HFFc6 (cell line): Measurements from ENCODE around the gene PRR27. TPM values are rescaled to one million over a fixed set of nuclear protein-coding genes. Genes with fewer than 3 reads are reported as not detected.

Experiments used
- DNase-seq: peaks from one replicate; pipeline ENCODE4 v3.0.0-alpha.2; 2018
- H3K27ac Mint-ChIP-seq: 2 replicates; pipeline ENCODE4 v1.8.0; 2020; ENCODE audit warnings: mild to moderate bottlenecking, mixed read lengths
- H3K27me3 Mint-ChIP-seq: 2 replicates; pipeline ENCODE4 v1.8.0; 2021; ENCODE audit warnings: mild to moderate bottlenecking, moderate library complexity, mixed read lengths; ENCODE audit not compliant: insufficient read depth
- H3K36me3 Mint-ChIP-seq: 2 replicates; pipeline ENCODE4 v1.8.0; 2021; ENCODE audit warnings: low read depth, mixed read lengths
- H3K4me1 Mint-ChIP-seq: 2 replicates; pipeline ENCODE4 v1.8.0; 2020; ENCODE audit warnings: low read depth, mixed read lengths
- H3K4me3 Mint-ChIP-seq: 2 replicates; pipeline ENCODE4 v1.8.0; 2020; ENCODE audit warnings: mild to moderate bottlenecking, moderate library complexity, mixed read lengths
- H3K9me3 Mint-ChIP-seq: 2 replicates; pipeline ENCODE4 v1.8.0; 2020; ENCODE audit warnings: mild to moderate bottlenecking, mixed read lengths
- long read RNA-seq: library from polyadenylated mRNA; unstranded; transcript quantifications from one replicate; pipeline ENCODE4 v2.0.0, GENCODE V29; 2019
- total RNA-seq, 6 experiments: library from RNA; stranded (reverse); fragmentation: NEBNext Ultra II Directional; extraction: Animal tissue kit (Norgen Biotek cat#: 25700); gene quantifications; 2 replicates in 1 of 6; 3 replicates in 5 of 6; pipeline ENCODE4 v1.2.3, GENCODE V29; 2021
- TF ChIP-seq, protein P1 (sequence below): fragments of 200-600 bp; sonication (generic); IDR thresholded peaks from 2 replicates; pipeline ENCODE4 v1.5.0; 2021; ENCODE audit warnings: antibody characterized with exemption, mild to moderate bottlenecking

The PRR27 gene
- not detected for total RNA-seq
- long read RNA-seq, result 0 reads

DNA sequence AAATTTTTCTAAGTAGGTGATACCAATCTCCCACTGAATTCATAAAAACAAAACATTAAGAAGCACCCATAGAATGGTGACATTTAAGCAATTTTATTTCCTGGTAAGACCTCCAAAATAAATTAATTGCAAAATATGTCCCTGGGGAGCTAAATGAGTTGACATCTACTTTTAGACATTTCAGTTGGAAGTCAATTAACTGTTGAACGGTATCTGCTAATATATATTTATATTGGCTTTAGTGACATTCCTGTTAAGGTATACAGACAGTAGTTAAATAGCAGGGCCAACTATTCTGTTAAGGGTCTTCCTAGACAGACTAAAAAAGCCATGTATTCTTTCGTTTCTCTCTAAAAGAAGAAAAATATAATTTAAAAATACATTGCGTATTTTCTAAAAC, at the start of gene PRR27:
PRR27 (plus strand) TSS at position 301 of the 400 bp plus-strand sequence. CDS start 139 bp downstream, outside the sequence.
- no peak within 1 kb of the TSS for H3K27ac Mint-ChIP-seq
- no peak for DNase-seq
- H3K9me3 Mint-ChIP-seq, result peaks cover 16% of the 10 kb centered on the region
- no peaks in the 10 kb centered on the region for H3K27me3 Mint-ChIP-seq
- H3K4me1 Mint-ChIP-seq, result no peaks in the 10 kb centered on the region
- no peak within 1 kb of the TSS for H3K4me3 Mint-ChIP-seq
- H3K36me3 Mint-ChIP-seq, result no peaks in the 10 kb centered on the region
- TF ChIP-seq, protein P1, sequence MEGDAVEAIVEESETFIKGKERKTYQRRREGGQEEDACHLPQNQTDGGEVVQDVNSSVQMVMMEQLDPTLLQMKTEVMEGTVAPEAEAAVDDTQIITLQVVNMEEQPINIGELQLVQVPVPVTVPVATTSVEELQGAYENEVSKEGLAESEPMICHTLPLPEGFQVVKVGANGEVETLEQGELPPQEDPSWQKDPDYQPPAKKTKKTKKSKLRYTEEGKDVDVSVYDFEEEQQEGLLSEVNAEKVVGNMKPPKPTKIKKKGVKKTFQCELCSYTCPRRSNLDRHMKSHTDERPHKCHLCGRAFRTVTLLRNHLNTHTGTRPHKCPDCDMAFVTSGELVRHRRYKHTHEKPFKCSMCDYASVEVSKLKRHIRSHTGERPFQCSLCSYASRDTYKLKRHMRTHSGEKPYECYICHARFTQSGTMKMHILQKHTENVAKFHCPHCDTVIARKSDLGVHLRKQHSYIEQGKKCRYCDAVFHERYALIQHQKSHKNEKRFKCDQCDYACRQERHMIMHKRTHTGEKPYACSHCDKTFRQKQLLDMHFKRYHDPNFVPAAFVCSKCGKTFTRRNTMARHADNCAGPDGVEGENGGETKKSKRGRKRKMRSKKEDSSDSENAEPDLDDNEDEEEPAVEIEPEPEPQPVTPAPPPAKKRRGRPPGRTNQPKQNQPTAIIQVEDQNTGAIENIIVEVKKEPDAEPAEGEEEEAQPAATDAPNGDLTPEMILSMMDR, result no peak

GRCh38 chr4:70110917-70111316, 43.1 kb upstream of the PRR27 start:
- TF ChIP-seq, protein P1, result no peak
- H3K36me3 Mint-ChIP-seq, result no peaks in the 10 kb centered on the region
- H3K27ac Mint-ChIP-seq, result no peak overlapping the region
- no peak overlapping the region for H3K4me3 Mint-ChIP-seq
- peaks cover 16% of the 10 kb centered on the region for H3K9me3 Mint-ChIP-seq
- no peaks in the 10 kb centered on the region for H3K27me3 Mint-ChIP-seq
- no peak for DNase-seq
- H3K4me1 Mint-ChIP-seq, result no peaks in the 10 kb centered on the region

DNA sequence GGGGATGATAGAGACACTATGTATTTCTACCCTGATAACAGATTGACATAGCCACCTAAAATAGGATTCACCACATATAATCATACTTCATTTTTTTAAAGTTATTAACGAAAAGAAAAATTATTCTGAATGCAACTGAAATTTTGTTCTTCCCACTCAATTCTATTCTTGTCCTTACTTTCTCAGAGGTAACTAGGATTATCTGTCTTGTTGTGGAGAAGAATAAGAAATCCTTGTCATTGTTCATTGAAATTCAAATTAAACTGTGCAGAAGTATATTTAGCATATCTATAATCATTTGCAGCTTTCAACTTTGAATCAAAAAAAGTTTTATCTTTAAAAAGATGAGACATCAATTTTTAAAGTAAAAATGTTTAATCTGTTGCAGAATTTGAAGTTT, 40.4 kb upstream of the PRR27 start:
- Mint-ChIP-seq H3K27me3 (no peaks in the 10 kb centered on the region), H3K36me3 (no peaks in the 10 kb centered on the region), H3K4me3 (no peak overlapping the region), H3K4me1 (no peaks in the 10 kb centered on the region), H3K27ac (no peak overlapping the region), H3K9me3 (peaks cover 30% of the 10 kb centered on the region)
- TF ChIP-seq, protein P1, result no peak
- no peak for DNase-seq

DNA sequence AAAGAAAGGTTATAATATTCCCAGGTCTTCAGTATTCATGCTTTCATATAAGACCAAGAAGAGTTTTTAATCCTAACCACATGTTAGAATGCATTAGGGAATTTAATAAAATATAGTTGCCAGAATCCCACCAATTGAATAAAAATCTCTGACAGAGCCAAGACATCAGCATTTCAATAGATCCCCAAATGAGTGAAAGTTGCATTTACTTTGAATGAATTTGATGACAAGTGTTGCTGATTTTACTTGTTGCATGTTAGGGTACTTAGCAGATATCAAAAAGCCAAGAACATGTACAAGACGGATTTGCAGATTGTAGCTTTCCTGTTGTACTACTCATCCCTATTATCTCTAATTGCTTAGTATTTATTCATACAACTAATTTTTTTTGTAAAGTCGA, 39.9 kb upstream of the PRR27 start:
- Mint-ChIP-seq H3K27me3 (no peaks in the 10 kb centered on the region), H3K27ac (no peak overlapping the region), H3K4me3 (no peak overlapping the region), H3K36me3 (no peaks in the 10 kb centered on the region), H3K9me3 (peaks cover 32% of the 10 kb centered on the region), H3K4me1 (no peaks in the 10 kb centered on the region)
- TF ChIP-seq, protein P1, result no peak
- DNase-seq, result no peak

DNA sequence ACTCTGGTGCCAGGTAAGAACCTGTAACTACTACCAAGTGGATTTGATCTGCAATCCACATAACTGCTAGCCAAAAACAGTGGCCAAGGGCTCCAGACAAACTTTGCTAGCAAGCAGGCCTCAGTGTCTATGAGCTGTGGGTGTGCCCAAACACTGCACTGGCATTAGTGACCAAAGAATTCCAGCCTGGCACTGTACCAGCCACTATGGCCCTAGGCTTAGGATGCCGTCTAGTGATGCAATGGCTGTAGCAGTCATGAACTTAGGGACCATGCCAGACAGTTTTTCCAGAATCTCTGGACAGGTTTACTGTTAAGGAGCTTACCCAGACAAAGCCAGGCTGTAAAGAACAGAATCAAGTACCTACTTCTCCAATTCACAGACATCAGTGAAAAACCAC, 33.7 kb upstream of the PRR27 start:
- Mint-ChIP-seq H3K4me3 (no peak overlapping the region), H3K4me1 (no peaks in the 10 kb centered on the region), H3K27me3 (no peaks in the 10 kb centered on the region), H3K9me3 (peaks cover 35% of the 10 kb centered on the region), H3K36me3 (no peaks in the 10 kb centered on the region), H3K27ac (no peak overlapping the region)
- TF ChIP-seq, protein P1, result no peak
- DNase-seq, result no peak

DNA sequence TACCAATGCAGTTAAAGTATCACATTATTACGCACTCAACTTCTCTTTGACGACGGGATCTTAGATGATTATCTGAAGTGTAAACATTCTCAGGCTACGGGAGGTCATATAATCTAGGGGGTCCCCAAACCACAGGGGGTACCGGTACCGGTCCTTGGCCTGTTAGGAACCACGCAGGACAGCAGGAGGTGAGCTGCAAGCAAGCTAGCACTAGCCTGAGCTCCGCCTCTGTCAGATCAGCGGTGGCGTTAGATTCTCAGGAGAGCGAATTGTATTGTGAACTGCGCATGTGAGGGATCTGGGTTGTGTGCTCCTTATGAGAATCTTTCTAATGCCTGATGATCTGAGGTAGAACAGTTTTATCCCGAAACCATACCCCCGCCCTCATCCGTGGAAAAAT, 20.6 kb upstream of the PRR27 start:
- DNase-seq, result no peak
- Mint-ChIP-seq H3K27ac (no peak overlapping the region), H3K4me1 (no peaks in the 10 kb centered on the region), H3K27me3 (no peaks in the 10 kb centered on the region; the same call in 1 of the 2 replicates), H3K9me3 (peaks cover 12% of the 10 kb centered on the region; the same call in 1 of the 2 replicates), H3K36me3 (no peaks in the 10 kb centered on the region), H3K4me3 (no peak overlapping the region)
- TF ChIP-seq, protein P1, result no peak
